CD4-positive, alpha-beta T cell (primary cell): ENCODE data around the gene WDFY4. TPM values are rescaled to one million over a fixed set of nuclear protein-coding genes. Genes with fewer than 3 reads are reported as not detected.

Source experiments
- ATAC-seq: fragments of 200-7000 bp; cut with Tn5 transposase; one replicate; pipeline ENCODE4 v1.10.0; 2022; ENCODE audit warnings: mild to moderate bottlenecking; ENCODE audit not compliant: poor library complexity
- CTCF ChIA-PET: fragments of 350-600 bp; sonication (Branson Sonifier 250); formaldehyde crosslinking; loops from one replicate; lab custom pipeline; 2021; ENCODE audit warnings: antibody characterized with exemption, inconsistent platforms; lab: Charles Lee
- POLR2A ChIA-PET: fragments of 350-600 bp; sonication (Branson Sonifier 250); formaldehyde crosslinking; loops from one replicate; lab custom pipeline; 2021; ENCODE audit warnings: antibody characterized with exemption, inconsistent platforms; lab: Charles Lee
- DNase-seq, 14 experiments: peaks; one replicate each; pipeline ENCODE4 v3.0.0-alpha.2; 2013 to 2020; ENCODE audit warnings: mixed read lengths in 2 of 14
- H3K27ac ChIP-seq, 2 donors: one replicate each; pipeline versions ENCODE4 v1.5.1 to v1.7.0; 2013; ENCODE audit warnings: low read length in 2 of 2, low read depth in 1 of 2, mild to moderate bottlenecking in 1 of 2
- H3K27me3 ChIP-seq, 2 experiments: 1 replicate in 1 of 2; 2 replicates in 1 of 2; pipeline versions ENCODE4 v1.6.1 to v1.7.0; 2013; ENCODE audit warnings: low read length in 2 of 2, control low read depth in 1 of 2, mild to moderate bottlenecking in 1 of 2, moderate library complexity in 1 of 2; ENCODE audit not compliant: insufficient read depth in 2 of 2, control insufficient read depth in 1 of 2
- H3K36me3 ChIP-seq: one replicate; pipeline ENCODE4 v1.6.1; 2013; ENCODE audit warnings: low read length, control low read depth; ENCODE audit not compliant: insufficient read depth
- H3K4me1 ChIP-seq: one replicate; pipeline ENCODE4 v1.6.1; 2013; ENCODE audit warnings: low read length, control low read depth; ENCODE audit not compliant: insufficient read depth
- H3K4me3 ChIP-seq: one replicate; pipeline ENCODE4 v1.5.1; 2013; ENCODE audit warnings: mild to moderate bottlenecking, low read length, moderate library complexity
- H3K9me3 ChIP-seq, 2 experiments: 1 replicate in 1 of 2; 2 replicates in 1 of 2; pipeline versions ENCODE4 v1.6.1 to v1.7.0; 2013; ENCODE audit warnings: low read length in 2 of 2, mild to moderate bottlenecking in 2 of 2, control low read depth in 1 of 2, moderate library complexity in 1 of 2; ENCODE audit not compliant: control insufficient read depth in 1 of 2, insufficient read depth in 1 of 2
- H3K27ac Mint-ChIP-seq: one replicate; pipeline ENCODE4 v1.8.0; 2020; ENCODE audit warnings: mixed read lengths
- H3K27me3 Mint-ChIP-seq: one replicate; pipeline ENCODE4 v1.8.0; 2021; ENCODE audit warnings: mixed read lengths
- H3K36me3 Mint-ChIP-seq: one replicate; pipeline ENCODE4 v1.8.0; 2021; ENCODE audit warnings: low read depth, mixed read lengths
- H3K4me1 Mint-ChIP-seq: one replicate; pipeline ENCODE4 v1.8.0; 2021; ENCODE audit warnings: low read depth, mixed read lengths
- H3K4me3 Mint-ChIP-seq: one replicate; pipeline ENCODE4 v1.8.0; 2020; ENCODE audit warnings: mild to moderate bottlenecking, mixed read lengths
- H3K9me3 Mint-ChIP-seq: one replicate; pipeline ENCODE4 v1.8.0; 2020; ENCODE audit warnings: mixed read lengths
- CTCF ChIP-seq: fragments of 200-600 bp; IDR thresholded peaks from one replicate; pipeline ENCODE4 v1.8.0; 2022; ENCODE audit warnings: antibody characterized with exemption, mild to moderate bottlenecking
- intact Hi-C, 2 experiments: fragments of 100-400 bp; cut with DNase I in 1 of 2; cut with micrococcal nuclease in 1 of 2; formaldehyde crosslinking; loops; one replicate each; pipeline versions ENCODE4 v1.15.1 to v1.9.0; 2023 to 2025; cut with DNase I, micrococcal nuclease
- total RNA-seq, 174 experiments: library from RNA in 2 of 174; stranded (reverse) in 2 of 174; gene quantifications; one replicate each; pipeline ENCODE4 v1.2.3 and lab custom pipeline; 2021 to 2026

WDFY4 gene
- total RNA-seq, 2 experiments from 2014 or later: 1.3 to 2.5 TPM

- no peaks in the 10 kb centered on the region for H3K9me3 Mint-ChIP-seq
- H3K27me3 ChIP-seq: no peaks in the 10 kb centered on the region
- ATAC-seq: no peak
- H3K4me3 Mint-ChIP-seq: no peak overlapping the region
- no peaks in the 10 kb centered on the region for H3K36me3 ChIP-seq
- intact Hi-C loops: no loop called here
- no peaks in the 10 kb centered on the region for H3K4me1 Mint-ChIP-seq
- no peaks in the 10 kb centered on the region for H3K4me1 ChIP-seq
- no peak for DNase-seq
- no peaks in the 10 kb centered on the region for H3K27me3 Mint-ChIP-seq
- no peak for TF ChIP-seq CTCF
- no peaks in the 10 kb centered on the region for H3K36me3 Mint-ChIP-seq
- POLR2A ChIA-PET: no interaction called here
- no peak overlapping the region for H3K27ac Mint-ChIP-seq
- no peak overlapping the region for H3K27ac ChIP-seq
- no peaks in the 10 kb centered on the region for H3K9me3 ChIP-seq
- H3K4me3 ChIP-seq: no peak overlapping the region
- CTCF ChIA-PET: no interaction called here
Measured at GRCh38 chr10:48782386-48782785, 97.7 kb downstream of the WDFY4 start.

GRCh38 chr10:48784031-48784430, 99.4 kb downstream of the WDFY4 start:
- Histone ChIP-seq H3K27me3 (no peaks in the 10 kb centered on the region), H3K4me3 (no peak overlapping the region), H3K36me3 (no peaks in the 10 kb centered on the region), H3K27ac (no peak overlapping the region), H3K9me3 (no peaks in the 10 kb centered on the region), H3K4me1 (no peaks in the 10 kb centered on the region)
- H3K27ac Mint-ChIP-seq: no peak overlapping the region
- POLR2A ChIA-PET: no interaction called here
- H3K4me3 Mint-ChIP-seq: no peak overlapping the region
- no peaks in the 10 kb centered on the region for H3K36me3 Mint-ChIP-seq
- DNase-seq (no peak), ATAC-seq (no peak)
- H3K27me3 Mint-ChIP-seq: no peaks in the 10 kb centered on the region
- no peaks in the 10 kb centered on the region for H3K4me1 Mint-ChIP-seq
- no peak for TF ChIP-seq CTCF
- intact Hi-C loops: no loop called here
- CTCF ChIA-PET: no interaction called here
- no peaks in the 10 kb centered on the region for H3K9me3 Mint-ChIP-seq

- no peaks in the 10 kb centered on the region for H3K4me1 ChIP-seq
- no peak overlapping the region for H3K27ac ChIP-seq
- no peak for TF ChIP-seq CTCF
- no peak overlapping the region for H3K27ac Mint-ChIP-seq
- H3K27me3 ChIP-seq: no peaks in the 10 kb centered on the region
- no peaks in the 10 kb centered on the region for H3K9me3 ChIP-seq
- peaks cover 8% of the 10 kb centered on the region for H3K27me3 Mint-ChIP-seq
- no peak overlapping the region for H3K4me3 Mint-ChIP-seq
- no peaks in the 10 kb centered on the region for H3K4me1 Mint-ChIP-seq
- no peak overlapping the region for H3K4me3 ChIP-seq
- no peak for ATAC-seq
- intact Hi-C loops: no loop called here
- DNase-seq: no peak
- H3K36me3 Mint-ChIP-seq: no peaks in the 10 kb centered on the region
- CTCF ChIA-PET: no interaction called here
- H3K9me3 Mint-ChIP-seq: no peaks in the 10 kb centered on the region
- POLR2A ChIA-PET: no interaction called here
- H3K36me3 ChIP-seq: no peaks in the 10 kb centered on the region
Measured at GRCh38 chr10:48785796-48786195, 101.1 kb downstream of the WDFY4 start.
